Endothelial cell of umbilical vein (primary cell): ENCODE results near the gene RNF157. TPM values are rescaled to one million over a fixed set of nuclear protein-coding genes. Genes with fewer than 3 reads are reported as not detected.

Source experiments
- BruUV-seq: library from RNA; stranded (reverse); fragments of 400-500 nt; replicated peaks from 2 replicates; lab custom pipeline; 2021; lab: Mats Ljungman, UMichigan
- CTCF ChIA-PET: fragments of 300-600, 350-600 bp; sonication (Branson Sonifier 250); formaldehyde crosslinking; loops from one replicate; lab custom pipeline; 2021; ENCODE audit warnings: antibody characterized with exemption, inconsistent platforms; lab: Charles Lee
- POLR2A ChIA-PET: fragments of 300-600, 350-600 bp; sonication (Branson Sonifier 250); formaldehyde crosslinking; loops from one replicate; lab custom pipeline; 2021; ENCODE audit warnings: antibody characterized with exemption, inconsistent platforms; lab: Charles Lee
- DNase-seq: peaks from one replicate; pipeline ENCODE4 v3.0.0-alpha.2; 2011; ENCODE audit warnings: low read depth, low spot score
- FAIRE-seq: peaks from 2 replicates; lab custom pipeline; 2011; peaks lifted over from hg19 to GRCh38; lab: Jason Lieb, UNC
- H2AFZ ChIP-seq: 2 replicates; pipeline ENCODE4 v1.6.0; 2012; ENCODE audit warnings: low read depth, low read length, control low read depth, inconsistent platforms
- H3K27ac ChIP-seq: 2 replicates; pipeline ENCODE4 v1.5.1; 2011; ENCODE audit warnings: low read depth, mild to moderate bottlenecking, control low read depth, low read length, moderate library complexity; ENCODE audit not compliant: insufficient read depth
- H3K27me3 ChIP-seq, 2 experiments: 2 replicates each; pipeline versions ENCODE4 v1.6.0 to v1.6.1; 2011; ENCODE audit warnings: low read length in 2 of 2, mixed read lengths in 1 of 2; ENCODE audit not compliant: control insufficient read depth in 2 of 2, insufficient read depth in 2 of 2
- H3K36me3 ChIP-seq, 2 experiments: 2 replicates in 1 of 2; 3 replicates in 1 of 2; pipeline ENCODE4 v1.5.1; 2011; ENCODE audit warnings: low read length in 2 of 2, mild to moderate bottlenecking in 1 of 2, moderate library complexity in 1 of 2; ENCODE audit not compliant: control insufficient read depth in 2 of 2, insufficient read depth in 2 of 2; ENCODE audit errors: extremely low read depth in 1 of 2
- H3K4me1 ChIP-seq: 3 replicates; pipeline ENCODE4 v1.5.1; 2011; ENCODE audit warnings: mild to moderate bottlenecking, low read length; ENCODE audit not compliant: control insufficient read depth, insufficient read depth; ENCODE audit errors: extremely low read depth
- H3K4me2 ChIP-seq: 2 replicates; pipeline ENCODE4 v1.6.1; 2011; ENCODE audit warnings: low read length, control low read depth, mixed read lengths; ENCODE audit not compliant: insufficient read depth
- H3K4me3 ChIP-seq, 3 experiments: fragments of 200-600 bp in 1 of 3; sonication (generic), shearing (Covaris generic) in 1 of 3; replicated peaks in 1 of 3; 2 replicates each; pipeline ENCODE4 v1.5.1; 2011 to 2016; ENCODE audit warnings: control low read depth in 3 of 3, low read length in 3 of 3, mild to moderate bottlenecking in 2 of 3, inconsistent platforms in 1 of 3, low read depth in 1 of 3, moderate library complexity in 1 of 3; ENCODE audit not compliant: insufficient read depth in 1 of 3
- H3K79me2 ChIP-seq: 2 replicates; pipeline ENCODE4 v1.6.0; 2012; ENCODE audit warnings: low read length, inconsistent platforms; ENCODE audit not compliant: control insufficient read depth, insufficient read depth
- H3K9ac ChIP-seq: replicated peaks from 2 replicates; pipeline ENCODE3; 2011; ENCODE audit warnings: low read length, control low read depth; ENCODE audit not compliant: insufficient read depth; ENCODE audit errors: extremely low read depth
- H3K9me1 ChIP-seq: replicated peaks from 3 replicates; pipeline ENCODE4 v1.6.0; 2011; ENCODE audit warnings: mild to moderate bottlenecking, low read length; ENCODE audit not compliant: control insufficient read depth, insufficient read depth; ENCODE audit errors: extremely low read depth
- H3K9me3 ChIP-seq: replicated peaks from 2 replicates; pipeline ENCODE4 v1.5.1; 2012; ENCODE audit warnings: low read length, inconsistent platforms; ENCODE audit not compliant: control insufficient read depth, insufficient read depth
- H4K20me1 ChIP-seq: replicated peaks from 2 replicates; pipeline ENCODE3; 2011; ENCODE audit warnings: mild to moderate bottlenecking, low read length; ENCODE audit not compliant: control insufficient read depth, insufficient read depth; ENCODE audit errors: extremely low read depth
- EZH2 ChIP-seq: IDR thresholded peaks from 2 replicates; pipeline ENCODE4 v1.6.1; 2012; ENCODE audit warnings: borderline replicate concordance, low read depth, mild to moderate bottlenecking, moderate library complexity, low read length, inconsistent platforms; ENCODE audit not compliant: severe bottlenecking
- FOS ChIP-seq: IDR thresholded peaks from 2 replicates; pipeline ENCODE4 v1.6.1; 2011; ENCODE audit warnings: mild to moderate bottlenecking, low read length, moderate library complexity, borderline replicate concordance; ENCODE audit not compliant: insufficient read depth
- GATA2 ChIP-seq: IDR thresholded peaks from 2 replicates; pipeline ENCODE4 v1.7.0; 2011; ENCODE audit warnings: low read depth, mild to moderate bottlenecking, moderate library complexity, mixed read lengths, low read length; ENCODE audit not compliant: insufficient read length, insufficient read depth
- JUN ChIP-seq: IDR thresholded peaks from 2 replicates; pipeline ENCODE4 v1.6.1; 2011; ENCODE audit warnings: borderline replicate concordance, low read depth; ENCODE audit not compliant: insufficient read length, insufficient read depth
- MYC ChIP-seq: IDR thresholded peaks from one replicate; pipeline ENCODE4 v1.6.1; 2011; ENCODE audit warnings: mild to moderate bottlenecking, low read depth, low read length
- POLR2A ChIP-seq: IDR thresholded peaks from 2 replicates; pipeline ENCODE4 v1.6.1; 2012; ENCODE audit warnings: low read depth, mild to moderate bottlenecking, control low read depth, low read length
- POLR2AphosphoS5 ChIP-seq: IDR thresholded peaks from 2 replicates; pipeline ENCODE4 v1.6.1; 2012; ENCODE audit warnings: low read depth, mild to moderate bottlenecking, control low read depth, low read length, moderate library complexity; ENCODE audit not compliant: insufficient read depth
- dilution Hi-C: fragments of 300-500 bp; cut with MboI; formaldehyde crosslinking; loops from one replicate; pipeline ENCODE4 v1.15.0; 2019; ENCODE audit warnings: low sequenced_read_pairs; ENCODE audit not compliant: extremely low pct_ligation_motif_present
- intact Hi-C: fragments of 100-400 bp; cut with micrococcal nuclease; formaldehyde crosslinking; loops from one replicate; pipeline ENCODE4 v1.10.0; 2022
- polyA plus RNA-seq, 4 experiments: library from polyadenylated mRNA; depleted of rRNA in 3 of 4; stranded (reverse) in 3 of 4; unstranded in 1 of 4; fragments of >200 nt; gene quantifications; 2 replicates each; pipeline versions ENCODE4 v1.2.1 to v1.2.3, GENCODE V29; 2011 to 2012; ENCODE audit warnings: missing spikeins in 1 of 4
- total RNA-seq: library from RNA; stranded (reverse); gene quantifications from 2 replicates; pipeline ENCODE4 v1.2.3, GENCODE V29; 2021
- TF ChIP-seq, protein P1 (sequence below), 2 donors: IDR thresholded peaks; 1 replicate in 1 of 2; 2 replicates in 1 of 2; pipeline ENCODE4 v1.5.1; 2011; ENCODE audit warnings: low read length in 2 of 2, mild to moderate bottlenecking in 2 of 2, moderate library complexity in 2 of 2, control low read depth in 1 of 2, inconsistent platforms in 1 of 2, low read depth in 1 of 2; ENCODE audit not compliant: insufficient read depth in 1 of 2; ENCODE audit errors: extremely low read depth in 1 of 2
- TF ChIP-seq, protein P2 (sequence below): IDR thresholded peaks from 2 replicates; pipeline ENCODE4 v1.6.1; 2011; ENCODE audit not compliant: insufficient read depth, insufficient read length

The RNF157 gene
- total and polyA plus RNA-seq, 2 donors (not counting 3 experiments of a cell fraction or from before 2014, with no cell fraction given) = 0.07 to 0.86 TPM

DNA sequence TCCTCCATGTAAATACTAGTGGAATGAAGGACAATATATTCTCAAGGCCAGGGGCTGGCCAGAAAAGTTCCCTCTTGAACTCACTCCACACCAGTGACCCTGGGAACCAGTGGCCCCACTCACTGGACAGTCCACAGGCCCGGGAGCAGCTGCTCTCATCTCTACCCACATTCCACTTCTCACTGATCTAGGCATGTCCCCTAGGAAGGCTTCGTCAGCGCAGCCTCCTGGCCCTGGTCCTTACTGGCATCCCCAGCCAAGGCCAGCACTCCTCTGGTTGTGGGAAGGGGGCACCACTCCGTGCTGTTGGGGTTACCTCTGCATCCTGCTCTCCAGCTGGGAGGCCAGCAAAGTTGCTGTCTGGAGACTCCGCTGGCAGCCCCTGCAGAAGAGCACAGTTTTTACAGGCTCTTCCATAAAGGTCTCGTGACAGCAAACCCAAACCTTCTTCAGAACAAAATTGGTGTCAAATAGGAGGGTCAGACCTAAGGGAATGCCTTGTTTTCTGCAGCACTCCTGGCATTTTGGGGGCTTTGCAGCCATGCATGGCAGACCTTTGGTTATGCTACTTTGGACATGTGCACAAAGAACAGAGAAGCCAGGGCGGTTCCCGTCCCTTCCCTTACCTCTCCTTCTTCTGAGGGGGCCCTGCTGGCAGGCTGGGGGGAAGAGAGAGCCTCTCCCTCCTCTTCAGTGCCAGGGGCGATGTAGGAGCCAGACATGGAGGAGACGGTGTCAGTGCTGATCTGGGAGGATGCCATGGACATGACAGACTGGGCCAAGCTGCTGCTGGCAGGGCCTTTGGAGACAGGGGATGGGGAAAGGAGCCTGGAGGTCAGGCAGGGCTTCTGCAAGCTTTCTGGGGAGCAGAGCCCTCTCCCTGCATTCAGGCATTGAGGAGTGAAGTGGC is 85.1 kb downstream of the RNF157 start:
- no TSS peak for BruUV-seq
- Histone ChIP-seq H2AFZ (no peak overlapping the region), H3K9me1 (no peaks in the 10 kb centered on the region), H4K20me1 (no peaks in the 10 kb centered on the region), H3K9ac (no peak overlapping the region), H3K4me3 (no peak overlapping the region), H3K4me2 (no peak overlapping the region), H3K4me1 (no peaks in the 10 kb centered on the region), H3K79me2 (no peaks in the 10 kb centered on the region), H3K36me3 (no peaks in the 10 kb centered on the region), H3K27me3 (peaks cover 7 to 19% of the 10 kb centered on the region in 2 experiments), H3K9me3 (no peaks in the 10 kb centered on the region), H3K27ac (no peak overlapping the region)
- CTCF ChIA-PET = interaction anchor here (0.9 to 3.7 kb wide), 8 partner anchors 12 to 134 kb away, joined by 3 to 17 read pairs (median 6); no protein-coding TSS in a partner anchor
- intact Hi-C loops (no loop called here), dilution Hi-C loops (no loop called here)
- DNase-seq = no peak
- no peak for FAIRE-seq
- TF ChIP-seq, protein P1, sequence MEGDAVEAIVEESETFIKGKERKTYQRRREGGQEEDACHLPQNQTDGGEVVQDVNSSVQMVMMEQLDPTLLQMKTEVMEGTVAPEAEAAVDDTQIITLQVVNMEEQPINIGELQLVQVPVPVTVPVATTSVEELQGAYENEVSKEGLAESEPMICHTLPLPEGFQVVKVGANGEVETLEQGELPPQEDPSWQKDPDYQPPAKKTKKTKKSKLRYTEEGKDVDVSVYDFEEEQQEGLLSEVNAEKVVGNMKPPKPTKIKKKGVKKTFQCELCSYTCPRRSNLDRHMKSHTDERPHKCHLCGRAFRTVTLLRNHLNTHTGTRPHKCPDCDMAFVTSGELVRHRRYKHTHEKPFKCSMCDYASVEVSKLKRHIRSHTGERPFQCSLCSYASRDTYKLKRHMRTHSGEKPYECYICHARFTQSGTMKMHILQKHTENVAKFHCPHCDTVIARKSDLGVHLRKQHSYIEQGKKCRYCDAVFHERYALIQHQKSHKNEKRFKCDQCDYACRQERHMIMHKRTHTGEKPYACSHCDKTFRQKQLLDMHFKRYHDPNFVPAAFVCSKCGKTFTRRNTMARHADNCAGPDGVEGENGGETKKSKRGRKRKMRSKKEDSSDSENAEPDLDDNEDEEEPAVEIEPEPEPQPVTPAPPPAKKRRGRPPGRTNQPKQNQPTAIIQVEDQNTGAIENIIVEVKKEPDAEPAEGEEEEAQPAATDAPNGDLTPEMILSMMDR (IDR thresholded peaks at IDR 0.05; ENCODE audit: extremely low read depth in 1 of 2, insufficient read depth in 1 of 2, low read depth in 1 of 2, low read length in 2 of 2) = no peak
- no peak for TF ChIP-seq POLR2AphosphoS5
- TF ChIP-seq JUN = no peak
- no peak for TF ChIP-seq EZH2
- TF ChIP-seq POLR2A = no peak
- TF ChIP-seq, protein P2, sequence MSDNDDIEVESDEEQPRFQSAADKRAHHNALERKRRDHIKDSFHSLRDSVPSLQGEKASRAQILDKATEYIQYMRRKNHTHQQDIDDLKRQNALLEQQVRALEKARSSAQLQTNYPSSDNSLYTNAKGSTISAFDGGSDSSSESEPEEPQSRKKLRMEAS = no peak
- TF ChIP-seq GATA2 = no peak
- no peak for TF ChIP-seq MYC
- TF ChIP-seq FOS = no peak
- POLR2A ChIA-PET = no interaction called here
